HG03108 (cell line): ENCODE results near the gene VSIG10L2.

Source experiments
- ATAC-seq: cut with Tn5 transposase; IDR thresholded peaks from one replicate; pipeline ENCODE4 v1.9.1; 2021; ENCODE audit warnings: moderate library complexity; ENCODE audit not compliant: unreplicated experiment

Gene VSIG10L2

DNA sequence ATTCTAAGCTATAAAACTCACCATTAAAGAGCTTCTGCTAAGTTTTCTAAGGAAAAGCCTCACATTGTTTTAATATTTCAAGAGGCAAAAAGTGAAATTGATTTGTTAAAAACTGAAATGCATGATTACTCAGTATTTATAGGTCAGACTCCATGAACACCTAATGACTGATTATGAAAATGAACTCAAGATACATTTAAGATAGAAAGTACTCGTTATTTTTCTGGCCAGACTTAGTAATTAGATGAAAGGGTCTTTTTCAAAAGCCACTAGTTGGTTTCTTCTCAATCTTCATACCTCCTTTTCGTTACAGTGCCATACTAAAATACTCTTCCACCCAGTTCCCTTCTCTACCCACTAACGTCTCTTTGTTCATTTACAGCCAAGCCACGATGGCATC is 56.3 kb downstream of the VSIG10L2 start:
- ATAC-seq, result no peak
